ENCODE data around the gene OR2A5. TPM values are rescaled to one million over a fixed set of nuclear protein-coding genes. Genes with fewer than 3 reads are reported as not detected.
"Not testable (repeated sequence)": the region's sequence is repeated elsewhere in the genome, so short reads cannot be mapped to it uniquely, and the experiment has no call there.

Gene OR2A5
- total RNA-seq, 1 donor from 2014 or later, result not detected

GRCh38 chr7:144049491-144049890 is 743 bp downstream of the OR2A5 start:
- H3K27ac Mint-ChIP-seq (ENCODE audit: unreplicated experiment), result no peak overlapping the region
- H3K27me3 Mint-ChIP-seq (ENCODE audit: low read depth), result peaks cover 9% of the 10 kb centered on the region
- no peak for TF ChIP-seq CTCF (conservative IDR thresholded peaks at IDR 0.05)
- no peak overlapping the region for H3K4me3 Mint-ChIP-seq
- no peaks in the 10 kb centered on the region for H3K4me1 Mint-ChIP-seq
- no peaks in the 10 kb centered on the region for H3K9me3 Mint-ChIP-seq
- H3K36me3 Mint-ChIP-seq (ENCODE audit: low read depth), result no peaks in the 10 kb centered on the region
- no peak for DNase-seq (ENCODE audit: low read depth, low spot score)

GRCh38 chr7:144050093-144050492 is 1.3 kb downstream of the OR2A5 start:
- no peak overlapping the region for H3K4me3 Mint-ChIP-seq
- no peaks in the 10 kb centered on the region for H3K9me3 Mint-ChIP-seq
- peaks cover 9% of the 10 kb centered on the region for H3K27me3 Mint-ChIP-seq (ENCODE audit: low read depth)
- TF ChIP-seq CTCF (conservative IDR thresholded peaks at IDR 0.05), result no peak
- no peaks in the 10 kb centered on the region for H3K36me3 Mint-ChIP-seq (ENCODE audit: low read depth)
- no peak for DNase-seq (ENCODE audit: low read depth, low spot score)
- no peaks in the 10 kb centered on the region for H3K4me1 Mint-ChIP-seq
- H3K27ac Mint-ChIP-seq (ENCODE audit: unreplicated experiment), result no peak overlapping the region

DNA sequence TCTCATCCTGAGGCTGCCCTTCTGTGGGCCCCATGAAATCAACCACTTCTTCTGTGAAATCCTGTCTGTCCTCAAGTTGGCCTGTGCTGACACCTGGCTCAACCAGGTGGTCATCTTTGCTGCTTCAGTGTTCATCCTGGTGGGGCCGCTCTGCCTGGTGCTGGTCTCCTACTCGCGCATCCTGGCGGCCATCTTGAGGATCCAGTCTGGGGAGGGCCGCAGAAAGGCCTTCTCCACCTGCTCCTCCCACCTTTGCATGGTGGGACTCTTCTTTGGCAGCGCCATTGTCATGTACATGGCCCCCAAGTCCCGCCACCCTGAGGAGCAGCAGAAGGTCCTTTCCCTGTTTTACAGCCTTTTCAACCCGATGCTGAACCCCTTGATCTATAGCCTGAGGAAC is 2.1 kb downstream of the OR2A5 start:
- H3K4me3 Mint-ChIP-seq; H3K9me3 Mint-ChIP-seq; H3K27me3 Mint-ChIP-seq (ENCODE audit: low read depth); H3K27ac Mint-ChIP-seq (ENCODE audit: unreplicated experiment); H3K4me1 Mint-ChIP-seq; DNase-seq (ENCODE audit: low read depth, low spot score); H3K36me3 Mint-ChIP-seq (ENCODE audit: low read depth): not testable (repeated sequence)

- Mint-ChIP-seq H3K4me3 (no peak overlapping the region), H3K9me3 (no peaks in the 10 kb centered on the region), H3K27me3 (ENCODE audit: low read depth) (peaks cover 2% of the 10 kb centered on the region), H3K4me1 (no peaks in the 10 kb centered on the region), H3K27ac (ENCODE audit: unreplicated experiment) (no peak overlapping the region), H3K36me3 (ENCODE audit: low read depth) (no peaks in the 10 kb centered on the region)
- DNase-seq (ENCODE audit: low read depth, low spot score), result no peak
- no peak for TF ChIP-seq CTCF (conservative IDR thresholded peaks at IDR 0.05)
Measured at GRCh38 chr7:144057954-144058353, 9.2 kb downstream of the OR2A5 start.

DNA sequence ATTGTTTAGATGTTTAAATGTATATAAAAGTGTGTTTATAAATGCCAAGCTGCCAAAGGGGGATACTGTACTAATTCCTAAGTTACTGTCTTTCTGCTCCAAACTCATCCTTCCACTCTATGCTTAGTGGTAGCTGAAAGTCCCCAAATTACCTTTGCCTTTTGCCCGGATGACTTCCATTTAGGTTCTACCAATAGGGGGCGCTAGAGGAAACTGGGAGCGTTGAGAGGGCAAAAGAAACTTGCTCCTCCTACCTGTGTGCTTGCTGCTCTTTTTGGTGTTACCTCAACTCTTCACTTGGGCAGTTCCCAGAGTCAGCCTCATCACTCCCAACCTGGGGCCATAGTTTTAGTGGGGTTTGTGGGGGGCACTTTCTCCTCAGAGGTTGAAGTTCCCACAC is 15.0 kb downstream of the OR2A5 start:
- no peaks in the 10 kb centered on the region for H3K4me1 Mint-ChIP-seq
- peaks cover 2% of the 10 kb centered on the region for H3K9me3 Mint-ChIP-seq
- no peak for DNase-seq (ENCODE audit: low read depth, low spot score)
- H3K36me3 Mint-ChIP-seq (ENCODE audit: low read depth), result no peaks in the 10 kb centered on the region
- H3K4me3 Mint-ChIP-seq, result no peak overlapping the region
- TF ChIP-seq CTCF (conservative IDR thresholded peaks at IDR 0.05), result peak; percentile 44
- peaks cover 7% of the 10 kb centered on the region for H3K27me3 Mint-ChIP-seq (ENCODE audit: low read depth)
- H3K27ac Mint-ChIP-seq (ENCODE audit: unreplicated experiment), result no peak overlapping the region

- H3K4me1 Mint-ChIP-seq, result no peaks in the 10 kb centered on the region
- H3K36me3 Mint-ChIP-seq (ENCODE audit: low read depth), result no peaks in the 10 kb centered on the region
- no peak for TF ChIP-seq CTCF (conservative IDR thresholded peaks at IDR 0.05)
- no peak within 1 kb of the TSS for H3K4me3 Mint-ChIP-seq
- peaks cover 5% of the 10 kb centered on the region for H3K9me3 Mint-ChIP-seq
- no peak for DNase-seq (ENCODE audit: low read depth, low spot score)
- no peak within 1 kb of the TSS for H3K27ac Mint-ChIP-seq (ENCODE audit: unreplicated experiment)
- H3K27me3 Mint-ChIP-seq (ENCODE audit: low read depth), result peaks cover 7% of the 10 kb centered on the region
Measured at GRCh38 chr7:144069511-144069910, 20.8 kb downstream of the OR2A5 start, which contains the start of gene OR2A25. OR2A25 (plus strand) TSS chr7:144069811; CDS start chr7:144074220, 4,409 bp downstream.

All from neural crest cell (in vitro differentiated cells).